Measurements from ENCODE around the gene CPNE9. TPM values are rescaled to one million over a fixed set of nuclear protein-coding genes. Genes with fewer than 3 reads are reported as not detected.

The CPNE9 gene
- total RNA-seq, 1 donor, result not detected

DNA sequence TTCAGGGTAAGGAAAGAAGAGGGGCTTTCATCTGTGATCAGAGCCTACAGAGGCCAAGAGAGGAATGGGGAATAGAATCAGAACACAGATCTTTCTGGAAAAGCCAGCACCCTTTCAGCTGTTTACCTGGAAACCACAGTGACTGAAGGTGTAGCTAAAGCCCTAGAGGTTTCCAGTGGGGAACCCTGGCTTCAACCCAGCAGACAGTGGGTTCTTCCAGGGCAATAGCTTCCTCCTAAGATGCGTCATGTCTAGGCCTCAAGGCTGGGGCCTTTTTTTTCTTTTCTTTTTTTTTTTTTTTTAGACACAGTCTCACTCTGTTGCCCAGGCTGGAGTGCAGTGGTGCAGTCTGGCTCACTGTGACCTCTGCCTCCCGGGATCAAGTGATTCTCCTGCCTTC lies 3.1 kb upstream of the CPNE9 start:
- TF ChIP-seq, protein P1, sequence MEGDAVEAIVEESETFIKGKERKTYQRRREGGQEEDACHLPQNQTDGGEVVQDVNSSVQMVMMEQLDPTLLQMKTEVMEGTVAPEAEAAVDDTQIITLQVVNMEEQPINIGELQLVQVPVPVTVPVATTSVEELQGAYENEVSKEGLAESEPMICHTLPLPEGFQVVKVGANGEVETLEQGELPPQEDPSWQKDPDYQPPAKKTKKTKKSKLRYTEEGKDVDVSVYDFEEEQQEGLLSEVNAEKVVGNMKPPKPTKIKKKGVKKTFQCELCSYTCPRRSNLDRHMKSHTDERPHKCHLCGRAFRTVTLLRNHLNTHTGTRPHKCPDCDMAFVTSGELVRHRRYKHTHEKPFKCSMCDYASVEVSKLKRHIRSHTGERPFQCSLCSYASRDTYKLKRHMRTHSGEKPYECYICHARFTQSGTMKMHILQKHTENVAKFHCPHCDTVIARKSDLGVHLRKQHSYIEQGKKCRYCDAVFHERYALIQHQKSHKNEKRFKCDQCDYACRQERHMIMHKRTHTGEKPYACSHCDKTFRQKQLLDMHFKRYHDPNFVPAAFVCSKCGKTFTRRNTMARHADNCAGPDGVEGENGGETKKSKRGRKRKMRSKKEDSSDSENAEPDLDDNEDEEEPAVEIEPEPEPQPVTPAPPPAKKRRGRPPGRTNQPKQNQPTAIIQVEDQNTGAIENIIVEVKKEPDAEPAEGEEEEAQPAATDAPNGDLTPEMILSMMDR (IDR thresholded peaks at IDR 0.05; ENCODE audit: insufficient read depth, low read length), result no peak
- no peak overlapping the region for H3K4me3 ChIP-seq (ENCODE audit: low read depth, low read length)
- DNase-seq (ENCODE audit: low read depth), result no peak

DNA sequence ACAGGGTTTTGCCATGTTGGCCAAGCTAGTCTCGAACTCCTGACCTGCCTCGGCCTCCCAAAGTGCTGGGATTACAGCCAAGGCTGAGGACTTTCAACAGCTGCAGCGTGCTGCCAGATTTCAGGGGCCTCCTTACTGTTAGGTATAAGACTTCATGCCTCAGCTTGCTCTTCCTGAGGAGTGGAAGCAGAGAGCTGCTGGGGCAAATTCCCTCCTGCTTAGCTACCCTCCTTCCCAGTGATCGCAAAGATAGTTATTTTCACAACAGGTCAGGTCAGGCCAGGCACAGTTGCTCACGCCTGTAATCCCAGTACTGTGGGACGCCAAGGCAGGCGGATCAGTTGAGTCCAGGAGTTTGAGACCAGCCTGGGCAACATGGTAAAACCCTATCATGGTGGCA lies 2.6 kb upstream of the CPNE9 start:
- TF ChIP-seq, protein P1 (IDR thresholded peaks at IDR 0.05; ENCODE audit: insufficient read depth, low read length), result no peak
- DNase-seq (ENCODE audit: low read depth), result no peak
- no peak overlapping the region for H3K4me3 ChIP-seq (ENCODE audit: low read depth, low read length)

DNA sequence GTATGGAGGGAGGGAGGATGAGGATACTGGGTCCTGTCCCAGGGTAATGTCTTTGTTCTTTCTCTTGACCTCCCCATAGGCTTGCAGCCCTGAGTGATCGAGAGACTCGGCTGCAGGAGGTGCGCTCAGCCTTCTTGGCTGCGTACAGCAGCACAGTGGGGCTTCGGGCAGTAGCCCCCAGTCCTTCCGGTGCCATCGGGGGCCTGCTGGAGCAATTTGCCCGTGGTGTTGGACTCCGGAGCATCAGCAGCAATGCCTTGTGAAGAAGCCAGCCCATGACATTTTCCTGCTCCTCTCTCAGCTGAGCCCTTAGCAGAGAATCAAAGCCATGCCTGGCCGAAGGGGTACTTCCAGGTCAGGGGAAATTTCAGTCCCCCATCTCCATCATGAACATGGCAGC lies 1.9 kb upstream of the CPNE9 start:
- TF ChIP-seq, protein P1 (IDR thresholded peaks at IDR 0.05; ENCODE audit: insufficient read depth, low read length), result no peak
- H3K4me3 ChIP-seq (ENCODE audit: low read depth, low read length), result no peak overlapping the region
- no peak for DNase-seq (ENCODE audit: low read depth)

DNA sequence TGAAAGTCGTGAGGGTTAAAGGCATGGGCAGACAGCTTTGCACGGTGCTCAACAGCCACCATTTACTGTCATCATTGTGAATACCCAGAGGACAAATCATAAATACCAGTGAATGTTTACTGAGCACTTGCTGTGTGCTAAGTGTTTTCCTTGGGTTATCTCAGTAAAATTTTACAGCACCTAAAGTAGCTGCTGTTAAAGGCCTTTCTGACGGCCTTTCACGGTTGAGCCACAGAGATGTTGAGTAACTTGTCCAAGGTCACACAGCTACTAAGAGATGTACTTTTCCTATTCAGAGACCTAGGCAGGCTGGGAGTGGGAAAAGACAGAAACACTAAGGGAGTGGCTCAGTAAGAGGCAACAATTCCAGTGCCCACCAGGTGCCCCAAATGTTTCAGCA lies 393 bp upstream of the CPNE9 start:
- no peak overlapping the region for H3K4me3 ChIP-seq (ENCODE audit: low read depth, low read length)
- no peak for DNase-seq (ENCODE audit: low read depth)
- TF ChIP-seq, protein P1 (IDR thresholded peaks at IDR 0.05; ENCODE audit: insufficient read depth, low read length), result no peak

DNA sequence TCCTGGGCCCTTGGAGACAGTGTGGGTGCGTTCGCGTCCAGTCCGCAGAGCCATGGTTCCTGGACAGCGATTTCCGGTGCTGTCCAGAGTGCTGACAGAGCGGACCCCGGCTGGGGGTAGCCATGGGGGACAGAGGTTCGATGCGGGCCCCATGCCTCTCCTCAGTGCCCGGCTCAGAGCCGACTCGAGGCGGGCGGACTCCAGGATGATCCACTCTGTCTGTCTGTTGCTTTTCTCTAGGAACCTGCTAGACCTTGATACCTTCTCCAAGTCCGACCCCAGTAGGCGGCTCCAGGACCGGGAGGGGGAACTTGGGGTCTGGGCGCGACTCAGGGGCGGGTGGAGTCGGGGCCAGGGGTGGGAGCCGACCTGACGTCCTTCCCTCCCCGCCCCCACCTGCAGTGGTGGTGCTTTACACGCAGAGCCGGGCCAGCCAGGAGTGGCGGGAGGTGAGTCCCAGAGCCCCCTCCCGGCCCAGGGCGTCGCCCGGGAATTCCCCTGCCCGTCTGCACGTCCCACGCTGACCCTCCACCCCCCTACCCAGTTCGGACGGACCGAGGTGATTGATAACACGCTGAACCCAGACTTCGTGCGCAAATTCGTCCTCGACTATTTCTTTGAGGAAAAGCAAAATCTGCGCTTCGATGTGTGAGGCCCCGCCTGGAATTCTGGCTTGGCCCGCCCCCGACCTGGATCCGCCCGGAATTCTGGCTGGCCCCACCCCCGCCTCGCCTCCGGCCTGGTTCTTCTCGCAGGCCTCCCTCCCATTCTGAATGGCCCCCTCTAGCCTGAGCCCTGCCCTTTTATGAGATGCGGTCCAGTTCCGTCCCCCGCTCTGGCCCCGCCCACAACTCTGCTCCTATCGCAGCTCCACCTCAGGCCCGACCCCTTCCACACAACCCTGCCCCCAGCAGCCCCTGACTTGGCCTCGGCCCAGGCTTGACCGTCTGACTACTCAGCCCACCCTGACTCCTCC lies 1.0 kb downstream of the CPNE9 start:
- H3K4me3 ChIP-seq (ENCODE audit: low read depth, low read length), result peak overlapping the region; percentile 42
- DNase-seq (ENCODE audit: low read depth), result peak; percentile 23
- TF ChIP-seq, protein P1 (IDR thresholded peaks at IDR 0.05; ENCODE audit: insufficient read depth, low read length), result no peak

DNA sequence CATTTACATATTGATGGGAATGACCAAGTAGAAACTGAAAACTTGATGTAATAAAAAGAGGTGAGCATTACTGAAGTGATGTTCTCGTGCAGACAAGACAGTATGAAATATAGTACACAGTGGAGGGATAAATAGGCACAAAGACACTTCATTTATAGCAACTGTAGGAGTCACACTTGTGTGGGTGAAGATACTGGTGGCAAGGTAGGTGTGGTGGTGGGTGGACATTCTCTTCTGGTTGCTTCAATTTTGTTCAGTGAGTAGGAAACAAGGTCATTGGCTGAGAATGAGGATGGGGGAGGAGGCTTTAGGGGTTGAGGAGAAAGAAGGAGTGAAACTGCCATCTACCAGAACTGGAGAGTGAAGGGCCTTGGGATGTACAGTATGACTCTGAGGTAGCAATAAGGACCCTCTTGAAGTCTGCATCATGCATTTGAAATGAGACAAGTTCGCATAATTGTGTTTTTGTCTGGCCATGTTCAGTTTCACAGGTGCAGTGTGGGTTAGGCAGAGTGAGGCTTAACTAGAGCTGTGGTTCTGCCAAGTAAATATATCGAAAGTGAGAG lies 6.6 kb downstream of the CPNE9 start:
- TF ChIP-seq, protein P1 (IDR thresholded peaks at IDR 0.05; ENCODE audit: insufficient read depth, low read length), result no peak
- no peak for DNase-seq (ENCODE audit: low read depth)

More for the DNA sequence above, 6.6 kb downstream of the CPNE9 start:
- no peak overlapping the region for H3K4me3 ChIP-seq (ENCODE audit: low read depth, low read length)

Data from fibroblast of the aortic adventitia (primary cell).